GM19438 (cell line): ENCODE data around the gene OR4E1.
"Not testable (repeated sequence)": the region's sequence is repeated elsewhere in the genome, so short reads cannot be mapped to it uniquely, and the experiment has no call there.

ENCODE experiments used
- ATAC-seq: cut with Tn5 transposase; IDR thresholded peaks from one replicate; pipeline ENCODE4 v1.9.1; 2021; ENCODE audit warnings: low read depth; ENCODE audit not compliant: unreplicated experiment

Gene OR4E1

DNA sequence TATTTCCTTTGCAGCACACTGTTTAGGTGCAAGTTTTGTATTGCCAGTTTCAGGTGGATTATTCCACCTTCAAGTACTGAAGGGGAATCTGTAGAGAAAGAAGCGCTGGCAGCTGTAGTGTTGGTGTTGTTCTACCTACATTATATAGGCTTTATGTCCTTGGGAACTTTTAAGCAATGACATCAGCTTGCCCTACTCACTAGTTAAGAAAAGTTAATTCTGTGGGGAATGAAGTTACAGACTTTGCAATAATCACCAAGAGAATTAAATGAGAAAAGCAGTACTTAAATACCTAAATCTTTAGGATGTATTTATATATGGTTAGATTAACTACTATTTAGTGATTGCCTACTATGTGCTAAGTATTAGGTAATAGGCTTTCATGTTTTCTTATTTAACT lies at the start of gene OR4E1:
Gene OR4E1 (minus strand): TSS at position 101 of the 400 bp plus-strand sequence. CDS start 2,883 bp downstream, outside the sequence.
- no peak for ATAC-seq

GRCh38 chr14:21721504-21721903 lies 47.9 kb upstream of the OR4E1 start:
- no peak for ATAC-seq

DNA sequence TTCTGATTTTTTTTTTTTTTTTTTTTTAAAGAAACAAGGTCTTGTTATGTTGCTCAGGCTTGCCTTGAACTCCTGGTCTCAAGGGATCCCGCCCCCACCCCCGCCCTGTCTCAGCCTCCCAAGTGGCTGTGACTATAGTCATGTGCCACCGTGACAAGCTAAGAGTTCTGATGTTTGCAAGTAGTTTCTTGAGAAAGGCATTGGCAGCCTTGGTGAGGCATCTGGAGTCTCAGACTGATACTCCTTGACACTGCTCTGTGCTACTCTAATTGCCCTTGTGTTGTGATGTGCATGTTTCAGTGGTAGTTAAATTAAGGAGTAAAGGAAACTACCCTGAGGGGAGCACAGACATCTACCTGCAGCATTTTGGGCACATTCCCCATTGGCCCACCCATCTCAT lies 46.2 kb upstream of the OR4E1 start:
- ATAC-seq, result no peak

DNA sequence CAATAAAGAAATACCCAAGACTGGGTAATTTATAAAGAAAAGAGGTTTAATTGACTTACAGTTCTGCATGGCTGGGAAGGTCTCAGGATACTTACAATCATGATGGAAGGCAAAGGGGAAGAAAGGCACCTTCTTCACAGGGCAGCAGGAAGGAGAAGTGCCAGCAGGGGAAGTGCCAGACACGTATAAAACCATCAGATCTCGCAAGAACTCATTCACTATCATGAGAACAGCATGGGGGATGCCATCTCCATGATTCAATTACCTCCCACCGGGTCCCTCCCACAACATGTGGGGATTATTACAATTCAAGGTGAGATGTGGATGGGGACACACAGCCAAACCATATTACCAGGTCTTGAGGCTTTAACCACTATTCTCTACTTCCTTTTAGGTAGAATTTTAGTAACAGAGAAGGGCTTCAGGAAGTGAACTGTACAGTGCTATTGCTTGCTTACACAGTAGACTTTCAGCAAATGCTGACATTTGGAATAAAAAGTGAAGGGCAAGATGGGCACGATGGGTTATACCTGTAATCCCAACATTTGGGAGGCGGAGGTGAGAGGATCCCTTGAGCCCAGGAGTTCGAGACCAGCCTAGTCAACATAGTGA lies 40.8 kb upstream of the OR4E1 start:
- no peak for ATAC-seq

DNA sequence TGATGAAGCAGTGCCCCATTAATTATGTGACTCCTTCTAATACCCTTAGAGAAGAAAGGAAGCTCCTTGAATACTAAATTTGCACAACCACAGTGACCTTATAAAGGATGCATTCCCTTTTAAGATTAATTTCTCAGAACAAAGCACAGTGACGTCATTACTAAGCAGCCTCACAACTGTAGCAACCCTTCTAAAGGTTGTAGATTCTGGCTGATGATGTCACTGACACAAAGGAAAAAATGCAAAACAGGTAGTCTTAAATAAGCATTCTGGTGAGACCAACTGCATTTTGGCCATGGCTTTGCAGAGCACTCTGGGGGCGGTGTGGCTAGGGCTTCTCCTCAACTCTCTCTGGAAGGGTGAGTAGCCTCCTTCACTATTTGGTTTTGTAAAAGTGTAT lies 38.4 kb upstream of the OR4E1 start:
- ATAC-seq, result no peak

- ATAC-seq, result no peak
Measured at GRCh38 chr14:21711360-21711961, 37.8 kb upstream of the OR4E1 start.

DNA sequence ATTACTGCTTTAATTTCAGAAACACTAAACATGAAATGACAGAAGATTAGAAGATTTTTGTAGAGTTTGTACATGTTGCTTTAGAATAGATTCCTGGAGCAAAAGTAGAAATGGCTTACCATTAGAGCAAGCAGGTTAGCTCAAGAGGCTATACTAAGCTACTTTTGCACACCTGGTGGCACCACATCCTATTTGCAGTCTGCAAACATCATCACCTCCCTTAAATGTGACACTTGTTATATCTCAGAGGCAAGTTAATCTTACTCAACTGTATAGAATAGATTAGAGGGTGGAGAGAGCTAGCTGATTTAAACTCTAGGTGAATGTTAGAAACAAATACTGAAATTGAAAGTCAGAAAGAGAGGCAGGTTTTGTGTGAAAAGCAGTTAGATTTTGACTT lies 30.7 kb upstream of the OR4E1 start:
- ATAC-seq, result no peak

DNA sequence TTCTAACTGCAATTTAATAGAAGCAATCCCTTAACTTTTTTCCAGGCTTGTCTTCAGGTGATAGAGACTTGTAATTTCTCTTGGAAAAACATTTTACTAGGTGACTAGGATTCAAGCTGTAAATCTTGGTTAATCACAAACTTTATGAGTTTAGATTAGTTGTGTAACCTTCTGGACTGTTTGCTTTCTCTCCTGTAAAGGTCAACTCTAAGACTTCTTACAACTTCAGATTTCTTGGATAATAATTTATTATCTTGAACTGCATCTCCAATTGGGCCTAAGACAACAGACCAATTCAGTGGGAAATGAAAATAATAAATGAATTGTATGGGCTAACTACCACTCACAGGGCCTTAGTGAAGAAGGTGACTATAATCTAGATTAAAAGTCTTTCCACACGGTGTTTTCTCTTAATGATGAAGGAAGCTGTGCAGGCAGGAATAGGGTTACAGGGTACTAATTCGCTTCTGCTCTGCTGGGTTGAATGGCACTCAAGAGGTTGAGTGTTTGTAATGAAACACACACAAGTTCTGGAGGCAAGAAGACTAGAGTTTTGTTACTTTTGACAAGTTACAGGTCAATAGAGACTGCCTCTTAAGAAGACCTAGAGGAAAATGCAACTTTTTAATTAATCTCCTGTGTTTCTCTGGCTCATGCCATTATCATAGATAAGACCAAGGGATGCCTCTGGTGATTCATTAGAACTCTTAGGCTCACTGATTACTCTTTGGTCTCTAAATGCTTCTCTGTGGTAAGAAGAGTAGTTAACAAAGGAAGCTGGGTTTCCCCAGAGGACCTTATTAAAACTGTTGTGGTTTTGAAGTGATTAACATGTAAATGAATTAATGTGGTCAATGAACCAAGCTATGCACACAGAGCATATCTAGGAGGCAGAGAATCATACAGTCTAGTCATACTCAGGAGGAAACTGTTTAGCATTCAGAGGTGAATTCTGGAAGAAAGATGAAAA lies 30.0 kb upstream of the OR4E1 start:
- ATAC-seq, result no peak

- no peak for ATAC-seq
Measured at GRCh38 chr14:21702316-21702715, 28.7 kb upstream of the OR4E1 start.

DNA sequence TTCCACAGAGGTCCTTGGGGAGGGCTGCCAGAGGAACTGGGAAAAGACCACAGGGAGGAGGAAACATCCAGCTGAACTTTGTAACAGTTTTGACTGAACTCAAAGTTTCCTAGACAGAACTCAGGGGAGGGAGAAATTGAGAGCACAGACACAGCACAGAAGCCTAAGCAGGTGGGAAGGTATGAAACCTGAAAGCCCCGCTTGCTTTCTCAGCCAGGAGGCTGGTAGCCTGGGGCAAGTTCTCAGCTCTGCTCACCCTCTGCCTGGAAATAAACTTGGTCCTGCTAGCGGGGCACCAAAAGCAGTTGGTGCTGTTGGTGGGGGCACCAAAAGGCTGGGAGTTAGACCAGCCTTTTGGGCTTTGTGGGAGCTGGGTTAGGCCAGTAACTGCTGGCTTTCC lies 25.9 kb upstream of the OR4E1 start:
- ATAC-seq, result no peak

DNA sequence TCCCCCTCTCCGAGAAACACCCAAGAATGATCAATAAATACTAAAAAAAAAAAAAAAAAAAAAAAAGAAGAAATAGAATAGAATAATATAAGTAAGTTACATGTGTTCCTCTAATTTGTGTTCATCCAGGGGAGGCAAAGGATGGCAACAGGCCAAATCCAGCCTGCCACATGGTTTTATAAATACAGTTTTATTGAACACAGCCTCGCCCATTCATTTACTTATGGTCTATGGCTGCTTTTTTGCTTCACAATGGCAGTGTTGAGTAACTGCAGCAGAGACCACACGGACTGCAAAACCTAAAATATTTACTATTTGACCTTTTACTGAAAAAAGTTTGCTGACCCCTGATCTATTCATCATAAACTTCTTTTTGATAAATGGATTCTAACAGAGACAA lies 24.9 kb upstream of the OR4E1 start:
- not testable (repeated sequence) for ATAC-seq

GRCh38 chr14:21697662-21698061 lies 24.0 kb upstream of the OR4E1 start:
- not testable (repeated sequence) for ATAC-seq

- no peak for ATAC-seq
Measured at GRCh38 chr14:21694425-21694824, 20.8 kb upstream of the OR4E1 start.

DNA sequence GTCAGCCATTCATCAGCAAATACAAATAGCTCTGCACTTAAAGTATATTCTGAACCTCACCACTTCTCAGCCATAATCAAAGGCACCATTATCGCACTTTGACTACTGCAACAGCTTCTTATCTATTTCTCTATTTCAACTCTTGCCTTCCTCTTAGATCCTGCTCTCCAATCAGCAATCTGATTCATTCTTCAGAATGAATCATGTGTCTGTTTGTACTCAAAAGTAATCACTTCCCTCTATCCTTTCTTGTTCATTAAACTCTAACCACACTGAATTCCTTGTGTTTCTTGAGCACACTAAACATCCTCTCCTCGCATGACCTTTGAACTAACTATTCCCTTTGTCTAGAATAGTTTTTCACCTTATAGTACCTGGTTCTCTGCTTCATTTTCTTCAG lies 12.8 kb upstream of the OR4E1 start:
- no peak for ATAC-seq

DNA sequence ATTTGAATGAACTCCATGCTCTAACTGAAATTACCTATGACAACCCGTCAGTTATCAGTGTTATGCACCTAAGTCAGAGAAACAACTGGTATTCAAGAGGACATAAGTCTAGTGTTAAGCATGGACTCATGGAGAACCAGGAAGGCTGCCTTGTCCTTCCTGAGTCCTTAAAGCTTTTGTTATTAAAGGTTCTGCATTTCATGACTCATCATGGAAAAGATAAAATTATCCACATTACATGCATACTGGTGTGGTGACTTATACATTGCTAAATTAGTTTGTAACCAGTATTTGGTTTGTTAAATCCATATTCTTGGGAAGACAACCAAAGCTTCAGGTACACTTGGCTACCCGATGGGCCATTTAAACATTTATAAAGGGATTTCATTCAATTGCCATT lies 6.5 kb upstream of the OR4E1 start:
- ATAC-seq, result no peak

GRCh38 chr14:21675566-21675965 lies 1.9 kb upstream of the OR4E1 start:
- ATAC-seq, result no peak

- ATAC-seq, result no peak
Measured at GRCh38 chr14:21672116-21672515, 1.5 kb downstream of the OR4E1 start.

DNA sequence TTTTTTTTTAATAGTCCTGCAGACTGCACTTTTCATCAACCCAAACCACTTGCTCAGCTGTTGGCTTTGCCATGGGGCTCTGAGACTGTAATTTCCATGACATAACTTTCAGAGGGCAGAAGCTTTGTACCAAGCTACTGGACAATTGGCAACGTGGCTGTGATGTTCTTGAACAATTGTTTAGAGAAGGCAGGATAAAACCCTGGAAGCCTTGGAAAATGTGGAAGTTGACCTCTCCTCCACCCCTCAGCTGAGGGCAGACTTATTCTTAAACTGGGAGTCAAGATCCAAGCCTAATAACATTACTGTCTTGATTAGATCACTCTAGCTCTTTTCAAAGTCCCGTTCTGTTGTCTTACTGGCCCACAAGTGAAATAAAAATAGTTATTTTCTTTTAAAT lies 2.2 kb downstream of the OR4E1 start:
- ATAC-seq, result no peak

- no peak for ATAC-seq
Measured at GRCh38 chr14:21669284-21669683, 4.3 kb downstream of the OR4E1 start.

- ATAC-seq, result no peak
Measured at GRCh38 chr14:21668377-21668776, 5.2 kb downstream of the OR4E1 start.

- ATAC-seq, result no peak
Measured at GRCh38 chr14:21656980-21657379, 16.6 kb downstream of the OR4E1 start.

- ATAC-seq, result no peak
Measured at GRCh38 chr14:21654215-21654614, 19.4 kb downstream of the OR4E1 start.
